Liver (tissue), 9 donors: ENCODE measurements around the gene GPR183. TPM values are rescaled to one million over a fixed set of nuclear protein-coding genes. Genes with fewer than 3 reads are reported as not detected.

Experiments
- DNase-seq: peaks from one replicate; pipeline ENCODE4 v3.0.0-alpha.2; 2017; ENCODE audit warnings: low spot score
- H3K27ac ChIP-seq, 2 donors: one replicate each; pipeline ENCODE4 v1.7.0; 2013; ENCODE audit warnings: inconsistent platforms in 2 of 2, low read length in 2 of 2, control low read depth in 1 of 2, low read depth in 1 of 2, mild to moderate bottlenecking in 1 of 2
- H3K27me3 ChIP-seq, 4 donors: one replicate each; pipeline versions ENCODE4 v1.6.1 to v1.7.0; 2013; ENCODE audit warnings: low read length in 3 of 4, inconsistent platforms in 1 of 4, mild to moderate bottlenecking in 1 of 4, moderate library complexity in 1 of 4; ENCODE audit not compliant: control insufficient read depth in 4 of 4, insufficient read depth in 4 of 4
- H3K36me3 ChIP-seq, 4 donors: one replicate each; pipeline versions ENCODE4 v1.6.1 to v1.7.0; 2013; ENCODE audit warnings: low read length in 3 of 4, mild to moderate bottlenecking in 3 of 4, low read depth in 1 of 4, moderate library complexity in 1 of 4; ENCODE audit not compliant: control insufficient read depth in 4 of 4, insufficient read depth in 3 of 4
- H3K4me1 ChIP-seq, 4 donors: one replicate each; pipeline versions ENCODE4 v1.6.1 to v1.7.0; 2013; ENCODE audit warnings: low read length in 3 of 4, mild to moderate bottlenecking in 3 of 4, moderate library complexity in 1 of 4; ENCODE audit not compliant: control insufficient read depth in 4 of 4, insufficient read depth in 4 of 4
- H3K4me3 ChIP-seq, 3 donors: one replicate each; pipeline versions ENCODE4 v1.6.1 to v1.7.0; 2013; ENCODE audit warnings: low read length in 3 of 3, control low read depth in 1 of 3, low read depth in 1 of 3, mild to moderate bottlenecking in 1 of 3
- H3K9ac ChIP-seq, 2 donors: one replicate each; pipeline ENCODE4 v1.7.0; 2013; ENCODE audit warnings: low read length in 2 of 2, mild to moderate bottlenecking in 2 of 2, moderate library complexity in 2 of 2, control low read depth in 1 of 2, low read depth in 1 of 2
- H3K9me3 ChIP-seq, 4 donors: one replicate each; pipeline versions ENCODE4 v1.6.1 to v1.7.0; 2013; ENCODE audit warnings: low read length in 3 of 4; ENCODE audit not compliant: control insufficient read depth in 4 of 4
- ATF3 ChIP-seq: IDR thresholded peaks from 2 replicates; pipeline ENCODE4 v1.6.1; 2016; ENCODE audit warnings: antibody characterized with exemption
- CTCF ChIP-seq: fragments of 150-350 bp; IDR thresholded peaks from 2 replicates; pipeline ENCODE4 v1.5.1; 2017; ENCODE audit warnings: improper control_type of control experiment, low read depth, low read length; ENCODE audit not compliant: missing input control
- EGR1 ChIP-seq, 2 donors: IDR thresholded peaks; 2 replicates each; pipeline ENCODE4 v1.6.1; 2016 to 2018; ENCODE audit warnings: antibody characterized with exemption in 2 of 2, low read depth in 2 of 2
- FOXA1 ChIP-seq: IDR thresholded peaks from 2 replicates; pipeline ENCODE4 v1.6.1; 2016; ENCODE audit warnings: antibody characterized with exemption
- GABPA ChIP-seq, 2 donors: IDR thresholded peaks in 1 of 2; conservative IDR thresholded peaks in 1 of 2; 2 replicates each; pipeline ENCODE4 v1.6.1; 2016; ENCODE audit warnings: antibody characterized with exemption in 2 of 2, mild to moderate bottlenecking in 1 of 2, moderate library complexity in 1 of 2
- HNF4A ChIP-seq, 2 donors: conservative IDR thresholded peaks; 2 replicates each; pipeline ENCODE4 v1.6.1; 2016; ENCODE audit warnings: antibody characterized with exemption in 2 of 2, mild to moderate bottlenecking in 2 of 2
- HNF4G ChIP-seq: IDR thresholded peaks from 2 replicates; pipeline ENCODE4 v1.6.1; 2016; ENCODE audit warnings: antibody characterized with exemption
- JUND ChIP-seq, 2 donors: IDR thresholded peaks; 2 replicates each; pipeline ENCODE4 v1.6.1; 2016; ENCODE audit warnings: antibody characterized with exemption in 2 of 2
- MAX ChIP-seq: IDR thresholded peaks from 2 replicates; pipeline ENCODE4 v1.6.1; 2016; ENCODE audit warnings: antibody characterized with exemption
- NR2F2 ChIP-seq: IDR thresholded peaks from 2 replicates; pipeline ENCODE4 v1.6.1; 2016; ENCODE audit warnings: antibody characterized with exemption
- RAD21 ChIP-seq, 2 donors: IDR thresholded peaks; 2 replicates each; pipeline ENCODE4 v1.6.1; 2016; ENCODE audit warnings: antibody characterized with exemption in 2 of 2, mild to moderate bottlenecking in 2 of 2
- RXRA ChIP-seq, 2 donors: IDR thresholded peaks; 2 replicates each; pipeline ENCODE4 v1.6.1; 2017 to 2018; ENCODE audit warnings: antibody characterized with exemption in 2 of 2, mild to moderate bottlenecking in 1 of 2
- SP1 ChIP-seq: IDR thresholded peaks from 2 replicates; pipeline ENCODE4 v1.6.1; 2018; ENCODE audit warnings: antibody characterized with exemption, mild to moderate bottlenecking
- TAF1 ChIP-seq: conservative IDR thresholded peaks from 2 replicates; pipeline ENCODE4 v1.6.1; 2016; ENCODE audit warnings: antibody characterized with exemption, mild to moderate bottlenecking
- YY1 ChIP-seq: IDR thresholded peaks from 2 replicates; pipeline ENCODE4 v1.6.1; 2016; ENCODE audit warnings: antibody characterized with exemption, mild to moderate bottlenecking
- ZBTB33 ChIP-seq: IDR thresholded peaks from 2 replicates; pipeline ENCODE4 v1.6.1; 2016; ENCODE audit warnings: antibody characterized with exemption
- WGBS: extraction: QIAGEN DNeasy Blood & Tissue Kit; methylation state at CpG from one replicate; pipeline ENCODE4 v1.1.7; 2013; 5-methylcytosine and 5-hydroxymethylcytosine counted together
- polyA plus RNA-seq, 2 donors: library from polyadenylated mRNA; stranded (reverse) in 1 of 2; unstranded in 1 of 2; fragments of 200-250 nt in 1 of 2; fragments of >200 nt in 1 of 2; fragmentation: Nextera tagmentation in 1 of 2; extraction: Ambion mirVana in 1 of 2; gene quantifications; one replicate each; pipeline versions ENCODE4 v1.2.1 to v1.2.3, GENCODE V29; 2013 to 2015
- total RNA-seq, 2 donors: library from RNA; depleted of rRNA; stranded (reverse); fragments of >200 nt; gene quantifications; one replicate each; pipeline ENCODE4 v1.2.3, GENCODE V29; 2014
- donor health status: healthy.
- donor health status: healthy.
- donor health status: healthy.
- donor health status: healthy.
- donor health status: healthy.

GPR183 gene
- total and polyA plus RNA-seq, 4 donors, result 0.89 to 4.3 (median 2.9) TPM

- TF ChIP-seq CTCF (no peak), HNF4G (no peak), ATF3 (no peak), EGR1 (IDR thresholded peaks at IDR 0.05; ENCODE audit: low read depth in 2 of 2) (no peak), YY1 (no peak)
Observed at GRCh38 chr13:99311748-99312492, 4.7 kb upstream of the GPR183 start (continued).

- TF ChIP-seq YY1 (no peak), EGR1 (IDR thresholded peaks at IDR 0.05; ENCODE audit: low read depth in 2 of 2) (no peak), HNF4A (conservative IDR thresholded peaks at IDR 0.05) (no peak), JUND (IDR thresholded peaks at IDR 0.05) (no peak), RXRA (IDR thresholded peaks at IDR 0.05) (no peak), HNF4G (no peak), SP1 (no peak), NR2F2 (no peak), ZBTB33 (no peak), FOXA1 (no peak), TAF1 (no peak), MAX (no peak), CTCF (no peak), GABPA (IDR thresholded peaks at IDR 0.05 in 1 of 2, conservative IDR thresholded peaks at IDR 0.05 in 1 of 2) (no peak), RAD21 (IDR thresholded peaks at IDR 0.05) (no peak), ATF3 (no peak)
- H3K27ac ChIP-seq, result no peak overlapping the region
- H3K27me3 ChIP-seq, result no peaks in the 10 kb centered on the region
- H3K9me3 ChIP-seq, result no peaks in the 10 kb centered on the region
- H3K9ac ChIP-seq, result no peak overlapping the region
- no peak for DNase-seq
- peaks cover 0 to 3% (median 1%) of the 10 kb centered on the region in 4 donors for H3K36me3 ChIP-seq
- no peak overlapping the region for H3K4me3 ChIP-seq
- H3K4me1 ChIP-seq, result peaks cover 0 to 11% (median 1%) of the 10 kb centered on the region in 4 donors
- 89% methylated on average over 4 of the region's 4 CpGs for WGBS
Observed at GRCh38 chr13:99311137-99311536, 3.9 kb upstream of the GPR183 start.
